ENCODE data around the gene NSMCE4A. TPM values are rescaled to one million over a fixed set of nuclear protein-coding genes. Genes with fewer than 3 reads are reported as not detected.
A peak's percentile ranks its signal among the peaks of the same experiment; 100 is the strongest.

NSMCE4A gene
- polyA plus RNA-seq, 3 donors, result 34.6 to 47.2 (median 38.1) TPM

- no peaks in the 10 kb centered on the region for H3K4me1 ChIP-seq (ENCODE audit: control insufficient read depth in 1 of 2, insufficient read depth in 2 of 2, low read length in 2 of 2)
- peaks cover 0 to 13% of the 10 kb centered on the region in 2 donors for H3K27me3 ChIP-seq (ENCODE audit: control insufficient read depth in 2 of 2, insufficient read depth in 2 of 2, low read length in 2 of 2)
- H3K79me2 ChIP-seq (ENCODE audit: insufficient read depth, low read length), result no peaks in the 10 kb centered on the region
- no peak overlapping the region for H3K4me3 ChIP-seq (replicated peaks in 1 of 3; ENCODE audit: low read depth in 2 of 3, low read length in 3 of 3)
- Mint-ChIP-seq H3K36me3 (no peaks in the 10 kb centered on the region), H3K27ac (no peak overlapping the region), H3K9me3 (peaks cover 0 to 5% (median 0%) of the 10 kb centered on the region in 7 donors), H3K27me3 (ENCODE audit: low read depth in 3 of 3) (peaks cover 17 to 20% (median 19%) of the 10 kb centered on the region in 3 donors), H3K4me1 (no peaks in the 10 kb centered on the region), H3K4me3 (peak overlapping the region in 1 of 2 donors; percentile 8)
- H4K20me1 ChIP-seq (ENCODE audit: insufficient read depth, low read length), result no peaks in the 10 kb centered on the region
- H3K4me2 ChIP-seq (replicated peaks; ENCODE audit: extremely low read depth, low read length, poor library complexity, severe bottlenecking), result no peak overlapping the region
- H3K36me3 ChIP-seq (replicated peaks in 1 of 2; ENCODE audit: control insufficient read depth in 1 of 2, insufficient read depth in 2 of 2, low read length in 2 of 2), result no peaks in the 10 kb centered on the region
- H3K27ac ChIP-seq (ENCODE audit: low read depth in 1 of 2, low read length in 2 of 2), result no peak overlapping the region
- no peak for TF ChIP-seq CTCF (IDR thresholded peaks at IDR 0.05)
- H3K9ac ChIP-seq (ENCODE audit: insufficient read depth, low read length, poor library complexity, severe bottlenecking), result no peak overlapping the region
- intact Hi-C loops (cut with micrococcal nuclease), result no loop called here
- H2AFZ ChIP-seq (ENCODE audit: insufficient read depth, low read depth, low read length, poor library complexity, severe bottlenecking), result no peak overlapping the region
- H3K9me3 ChIP-seq (replicated peaks in 1 of 2; ENCODE audit: control insufficient read depth in 1 of 2, insufficient read depth in 1 of 2, low read length in 2 of 2), result no peaks in the 10 kb centered on the region
- WGBS (ENCODE audit: insufficient coverage), result 58% methylated on average over 23 of the region's 24 CpGs
- no peak for DNase-seq
Observed at GRCh38 chr10:122019414-122019975, 44.5 kb upstream of the NSMCE4A start.

- Histone ChIP-seq H3K4me3 (replicated peaks in 1 of 3; ENCODE audit: low read depth in 2 of 3, low read length in 3 of 3) (no peak overlapping the region), H3K27ac (ENCODE audit: low read depth in 1 of 2, low read length in 2 of 2) (no peak overlapping the region), H3K27me3 (ENCODE audit: control insufficient read depth in 2 of 2, insufficient read depth in 2 of 2, low read length in 2 of 2) (peaks cover 0 to 13% of the 10 kb centered on the region in 2 donors), H3K36me3 (replicated peaks in 1 of 2; ENCODE audit: control insufficient read depth in 1 of 2, insufficient read depth in 2 of 2, low read length in 2 of 2) (no peaks in the 10 kb centered on the region), H2AFZ (ENCODE audit: insufficient read depth, low read depth, low read length, poor library complexity, severe bottlenecking) (no peak overlapping the region), H4K20me1 (ENCODE audit: insufficient read depth, low read length) (no peaks in the 10 kb centered on the region), H3K4me1 (ENCODE audit: control insufficient read depth in 1 of 2, insufficient read depth in 2 of 2, low read length in 2 of 2) (no peaks in the 10 kb centered on the region), H3K9me3 (replicated peaks in 1 of 2; ENCODE audit: control insufficient read depth in 1 of 2, insufficient read depth in 1 of 2, low read length in 2 of 2) (no peaks in the 10 kb centered on the region), H3K9ac (ENCODE audit: insufficient read depth, low read length, poor library complexity, severe bottlenecking) (no peak overlapping the region), H3K4me2 (replicated peaks; ENCODE audit: extremely low read depth, low read length, poor library complexity, severe bottlenecking) (no peak overlapping the region), H3K79me2 (ENCODE audit: insufficient read depth, low read length) (no peaks in the 10 kb centered on the region)
- peaks cover 0 to 4% (median 0%) of the 10 kb centered on the region in 7 donors for H3K9me3 Mint-ChIP-seq
- DNase-seq, result no peak
- no peaks in the 10 kb centered on the region for H3K4me1 Mint-ChIP-seq
- peaks cover 17 to 20% (median 19%) of the 10 kb centered on the region in 3 donors for H3K27me3 Mint-ChIP-seq (ENCODE audit: low read depth in 3 of 3)
- intact Hi-C loops (cut with micrococcal nuclease), result no loop called here
- TF ChIP-seq CTCF (IDR thresholded peaks at IDR 0.05), result no peak
- H3K4me3 Mint-ChIP-seq, result peak overlapping the region in 1 of 2 donors; percentile 8
- H3K27ac Mint-ChIP-seq, result no peak overlapping the region
- WGBS (ENCODE audit: insufficient coverage), result 99% methylated on average over 11 of the region's 16 CpGs
- H3K36me3 Mint-ChIP-seq, result no peaks in the 10 kb centered on the region
Observed at GRCh38 chr10:122018951-122019413, 44.0 kb upstream of the NSMCE4A start.
